Keratinocyte (primary cell): ENCODE results near the gene PKP4. TPM values are rescaled to one million over a fixed set of nuclear protein-coding genes. Genes with fewer than 3 reads are reported as not detected.

Experiments
- DNase-seq: peaks from one replicate; pipeline ENCODE4 v3.0.0-alpha.2; 2011; ENCODE audit warnings: low read depth, missing footprints, low spot score
- FAIRE-seq: peaks from 2 replicates; lab custom pipeline; 2011; peaks lifted over from hg19 to GRCh38; lab: Jason Lieb, UNC
- H2AFZ ChIP-seq: 2 replicates; pipeline ENCODE4 v1.6.0; 2012; ENCODE audit warnings: low read length, control low read depth, inconsistent platforms; ENCODE audit not compliant: control insufficient read depth
- H3K27ac ChIP-seq: 2 replicates; pipeline ENCODE4 v1.5.1; 2011; ENCODE audit warnings: low read length; ENCODE audit not compliant: control insufficient read depth, insufficient read depth
- H3K27me3 ChIP-seq: 3 replicates; pipeline ENCODE4 v1.6.0; 2011; ENCODE audit warnings: low read length; ENCODE audit not compliant: control insufficient read depth, insufficient read depth; ENCODE audit errors: extremely low read depth
- H3K36me3 ChIP-seq, 2 experiments: 2 replicates in 1 of 2; 3 replicates in 1 of 2; pipeline ENCODE4 v1.5.1; 2011; ENCODE audit warnings: low read length in 2 of 2, mild to moderate bottlenecking in 1 of 2; ENCODE audit not compliant: control insufficient read depth in 2 of 2, insufficient read depth in 2 of 2; ENCODE audit errors: extremely low read depth in 1 of 2
- H3K4me1 ChIP-seq: 3 replicates; pipeline ENCODE4 v1.5.1; 2011; ENCODE audit warnings: low read length; ENCODE audit not compliant: control insufficient read depth, insufficient read depth; ENCODE audit errors: extremely low read depth
- H3K4me2 ChIP-seq: 3 replicates; pipeline ENCODE4 v1.6.0; 2011; ENCODE audit warnings: low read depth, low read length; ENCODE audit not compliant: control insufficient read depth, insufficient read depth; ENCODE audit errors: extremely low read depth
- H3K4me3 ChIP-seq, 3 experiments: fragments of 200-600 bp in 1 of 3; sonication (generic) in 1 of 3; 2 replicates in 2 of 3; 3 replicates in 1 of 3; pipeline ENCODE4 v1.5.1; 2011 to 2016; ENCODE audit warnings: low read length in 3 of 3, mild to moderate bottlenecking in 3 of 3, control low read depth in 2 of 3, inconsistent platforms in 1 of 3, low read depth in 1 of 3, mixed read lengths in 1 of 3, mixed run types in 1 of 3, moderate library complexity in 1 of 3; ENCODE audit not compliant: control insufficient read depth in 2 of 3, insufficient read depth in 2 of 3; ENCODE audit errors: extremely low read depth in 1 of 3
- H3K79me2 ChIP-seq: 2 replicates; pipeline ENCODE4 v1.6.0; 2012; ENCODE audit warnings: low read length; ENCODE audit not compliant: control insufficient read depth, insufficient read depth
- H3K9ac ChIP-seq: 3 replicates; pipeline ENCODE4 v1.6.0; 2011; ENCODE audit warnings: low read length; ENCODE audit not compliant: control insufficient read depth, insufficient read depth; ENCODE audit errors: extremely low read depth
- H3K9me1 ChIP-seq: 3 replicates; pipeline ENCODE4 v1.6.0; 2011; ENCODE audit warnings: low read length; ENCODE audit not compliant: control insufficient read depth, insufficient read depth; ENCODE audit errors: extremely low read depth
- H3K9me3 ChIP-seq: 2 replicates; pipeline ENCODE4 v1.5.1; 2012; ENCODE audit warnings: low read depth, low read length; ENCODE audit not compliant: control insufficient read depth
- H4K20me1 ChIP-seq: 3 replicates; pipeline ENCODE4 v1.6.0; 2011; ENCODE audit warnings: low read length; ENCODE audit not compliant: control insufficient read depth, insufficient read depth; ENCODE audit errors: extremely low read depth
- EZH2 ChIP-seq: IDR thresholded peaks from one replicate; pipeline ENCODE4 v1.6.1; 2012; ENCODE audit warnings: inconsistent platforms, mild to moderate bottlenecking, low read length, moderate library complexity
- dilution Hi-C: fragments of 300-500 bp; cut with MboI; formaldehyde crosslinking; loops from one replicate; pipeline ENCODE4 v1.7.0; 2020; ENCODE audit warnings: low sequenced_read_pairs; ENCODE audit not compliant: extremely low pct_ligation_motif_present
- polyA plus RNA-seq, 5 experiments: library from polyadenylated mRNA; depleted of rRNA in 3 of 5; stranded (reverse) in 3 of 5; stranded (forward) in 1 of 5; unstranded in 1 of 5; fragments of >200 nt; gene quantifications; 1 replicate in 1 of 5; 2 replicates in 3 of 5; 3 replicates in 1 of 5; pipeline versions ENCODE4 v1.2.1 to v1.2.3, GENCODE V29; 2011 to 2012; ENCODE audit warnings: missing spikeins in 2 of 5, low read depth in 1 of 5, low replicate concordance in 1 of 5
- TF ChIP-seq, protein P1 (sequence below), 3 experiments: IDR thresholded peaks in 1 of 3; conservative IDR thresholded peaks in 1 of 3; optimal IDR thresholded peaks in 1 of 3; 2 replicates in 2 of 3; 3 replicates in 1 of 3; pipeline versions ENCODE3 to v1.5.1; 2011; ENCODE audit warnings: low read length in 3 of 3, mild to moderate bottlenecking in 3 of 3, moderate library complexity in 2 of 3, control low read depth in 1 of 3, inconsistent platforms in 1 of 3; ENCODE audit not compliant: insufficient read depth in 2 of 3; ENCODE audit errors: extremely low read depth in 1 of 3

The PKP4 gene
- polyA plus RNA-seq, 1 donor (not counting 4 experiments of a cell fraction or from before 2014, with no cell fraction given), result 43.8 TPM

DNA sequence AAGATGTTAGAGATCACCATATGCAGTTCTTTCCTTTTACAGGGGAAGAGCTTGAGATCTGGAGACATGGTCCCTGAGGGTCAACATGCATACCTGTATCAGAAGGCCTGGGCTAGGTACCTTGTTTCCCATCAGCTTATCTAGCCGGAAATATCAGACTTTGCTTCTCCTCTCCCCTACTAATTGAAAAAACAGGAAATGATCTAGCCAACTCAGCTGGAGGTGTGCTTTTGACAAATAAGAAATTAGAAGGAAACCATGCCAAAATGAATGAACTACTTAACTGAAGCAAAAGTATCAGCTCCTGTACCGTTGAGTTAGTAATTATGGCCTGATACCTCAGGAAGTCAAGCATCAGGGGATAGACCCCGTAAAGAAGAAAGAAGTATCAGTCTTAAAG is 20.4 kb downstream of the PKP4 start:
- Histone ChIP-seq H3K36me3 (no peaks in the 10 kb centered on the region), H3K4me2 (peak overlapping the region; percentile 43), H3K27ac (peak overlapping the region; percentile 1), H3K4me1 (peaks cover 12% of the 10 kb centered on the region), H3K79me2 (peaks cover 24% of the 10 kb centered on the region), H3K9me3 (no peaks in the 10 kb centered on the region), H2AFZ (peak overlapping the region; percentile 16), H3K27me3 (no peaks in the 10 kb centered on the region), H3K4me3 (no peak overlapping the region), H3K9ac (no peak overlapping the region), H4K20me1 (no peaks in the 10 kb centered on the region), H3K9me1 (no peaks in the 10 kb centered on the region)
- TF ChIP-seq, protein P1, sequence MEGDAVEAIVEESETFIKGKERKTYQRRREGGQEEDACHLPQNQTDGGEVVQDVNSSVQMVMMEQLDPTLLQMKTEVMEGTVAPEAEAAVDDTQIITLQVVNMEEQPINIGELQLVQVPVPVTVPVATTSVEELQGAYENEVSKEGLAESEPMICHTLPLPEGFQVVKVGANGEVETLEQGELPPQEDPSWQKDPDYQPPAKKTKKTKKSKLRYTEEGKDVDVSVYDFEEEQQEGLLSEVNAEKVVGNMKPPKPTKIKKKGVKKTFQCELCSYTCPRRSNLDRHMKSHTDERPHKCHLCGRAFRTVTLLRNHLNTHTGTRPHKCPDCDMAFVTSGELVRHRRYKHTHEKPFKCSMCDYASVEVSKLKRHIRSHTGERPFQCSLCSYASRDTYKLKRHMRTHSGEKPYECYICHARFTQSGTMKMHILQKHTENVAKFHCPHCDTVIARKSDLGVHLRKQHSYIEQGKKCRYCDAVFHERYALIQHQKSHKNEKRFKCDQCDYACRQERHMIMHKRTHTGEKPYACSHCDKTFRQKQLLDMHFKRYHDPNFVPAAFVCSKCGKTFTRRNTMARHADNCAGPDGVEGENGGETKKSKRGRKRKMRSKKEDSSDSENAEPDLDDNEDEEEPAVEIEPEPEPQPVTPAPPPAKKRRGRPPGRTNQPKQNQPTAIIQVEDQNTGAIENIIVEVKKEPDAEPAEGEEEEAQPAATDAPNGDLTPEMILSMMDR (optimal IDR thresholded peaks at IDR 0.05 in 1 of 3, IDR thresholded peaks at IDR 0.05 in 1 of 3, conservative IDR thresholded peaks at IDR 0.05 in 1 of 3; ENCODE audit: extremely low read depth in 1 of 3, insufficient read depth in 2 of 3, low read length in 3 of 3), result no peak
- no peak for TF ChIP-seq EZH2
- FAIRE-seq (peak; percentile 13), DNase-seq (no peak)
- dilution Hi-C loops, result no loop called here

DNA sequence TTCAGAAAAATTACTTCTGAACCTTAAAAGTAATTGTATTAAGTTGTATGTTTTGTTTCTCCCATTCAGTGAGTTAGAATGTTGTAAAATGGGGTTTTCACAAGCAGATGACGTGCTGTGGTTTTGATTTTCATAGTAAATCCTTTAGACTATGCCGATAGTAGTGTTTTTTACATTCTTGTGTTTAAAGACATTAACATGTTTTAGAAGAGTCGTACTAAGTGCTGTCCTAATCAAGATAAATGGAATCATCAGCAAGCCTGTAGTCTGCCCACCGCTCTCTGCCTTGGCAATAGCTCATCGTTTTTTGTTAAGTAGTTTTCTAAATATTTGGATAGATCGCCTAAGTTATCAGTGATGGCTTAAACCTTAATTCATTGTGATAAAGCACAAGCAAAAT is 21.5 kb downstream of the PKP4 start:
- no peaks in the 10 kb centered on the region for H3K27me3 ChIP-seq
- FAIRE-seq, result no peak
- H2AFZ ChIP-seq, result no peak overlapping the region
- peaks cover 21% of the 10 kb centered on the region for H3K4me1 ChIP-seq
- H3K9me3 ChIP-seq, result no peaks in the 10 kb centered on the region
- DNase-seq, result no peak
- H3K4me2 ChIP-seq, result no peak overlapping the region
- TF ChIP-seq, protein P1 (optimal IDR thresholded peaks at IDR 0.05 in 1 of 3, IDR thresholded peaks at IDR 0.05 in 1 of 3, conservative IDR thresholded peaks at IDR 0.05 in 1 of 3; ENCODE audit: extremely low read depth in 1 of 3, insufficient read depth in 2 of 3, low read length in 3 of 3), result no peak
- no peak for TF ChIP-seq EZH2
- H3K36me3 ChIP-seq, result no peaks in the 10 kb centered on the region
- H4K20me1 ChIP-seq, result no peaks in the 10 kb centered on the region
- peaks cover 34% of the 10 kb centered on the region for H3K79me2 ChIP-seq
- H3K4me3 ChIP-seq, result no peak overlapping the region
- no peak overlapping the region for H3K9ac ChIP-seq
- H3K27ac ChIP-seq, result no peak overlapping the region
- H3K9me1 ChIP-seq, result no peaks in the 10 kb centered on the region
- dilution Hi-C loops, result no loop called here
